Heart left ventricle (tissue), 16 donors: ENCODE measurements around the gene MET. TPM values are rescaled to one million over a fixed set of nuclear protein-coding genes. Genes with fewer than 3 reads are reported as not detected.

Source experiments
- ATAC-seq, 4 donors: fragments of 200-7000 bp; cut with Tn5 transposase; one replicate each; pipeline ENCODE4 v1.9.1; 2020 to 2022; ENCODE audit warnings: moderate library complexity in 4 of 4, mild to moderate bottlenecking in 3 of 4, moderate number of reproducible peaks in 1 of 4
- DNase-seq, 5 donors: peaks; one replicate each; pipeline ENCODE4 v3.0.0-alpha.2; 2020
- H3K27ac ChIP-seq, 12 donors: fragments of 200-600 bp; sonication (generic) in 4 of 12; one replicate each; pipeline versions ENCODE4 v1.5.0 to v1.8.0; 2016 to 2022; ENCODE audit warnings: mild to moderate bottlenecking in 2 of 12
- H3K27me3 ChIP-seq, 9 donors: fragments of 200-600 bp; sonication (generic) in 2 of 9; one replicate each; pipeline versions ENCODE4 v1.5.1 to v1.8.0; 2016 to 2022; ENCODE audit warnings: mild to moderate bottlenecking in 3 of 9
- H3K36me3 ChIP-seq, 9 donors: fragments of 200-600 bp; sonication (generic) in 2 of 9; one replicate each; pipeline versions ENCODE4 v1.5.0 to v1.8.0; 2018 to 2022; ENCODE audit warnings: mild to moderate bottlenecking in 2 of 9
- H3K4me1 ChIP-seq, 12 donors: fragments of 200-600 bp; sonication (generic) in 4 of 12; one replicate each; pipeline versions ENCODE4 v1.5.0 to v1.8.0; 2016 to 2022; ENCODE audit warnings: mild to moderate bottlenecking in 3 of 12
- H3K4me3 ChIP-seq, 12 donors: fragments of 200-600 bp; sonication (generic) in 4 of 12; one replicate each; pipeline versions ENCODE4 v1.5.0 to v1.8.0; 2017 to 2022; ENCODE audit warnings: mild to moderate bottlenecking in 9 of 12, moderate library complexity in 4 of 12
- H3K9me3 ChIP-seq, 12 donors: fragments of 200-600 bp; sonication (generic) in 4 of 12; one replicate each; pipeline versions ENCODE4 v1.5.0 to v1.8.0; 2016 to 2022; ENCODE audit warnings: mild to moderate bottlenecking in 1 of 12
- POLR2A ChIP-seq, 2 donors: fragments of 450-650 bp; IDR thresholded peaks; one replicate each; pipeline ENCODE4 v1.6.1; 2017; ENCODE audit warnings: antibody characterized with exemption in 2 of 2, mild to moderate bottlenecking in 2 of 2, moderate library complexity in 2 of 2
- WGBS, 4 donors: extraction: QIAGEN DNeasy Blood & Tissue Kit in 2 of 4; methylation state at CpG; one replicate each; pipeline versions ENCODE4 v1.1.5 to v1.1.7; 2013 to 2018; 5-methylcytosine and 5-hydroxymethylcytosine counted together
- intact Hi-C, 10 donors: fragments of 100-400 bp; cut with DNase I; formaldehyde crosslinking; loops; one replicate each; pipeline versions ENCODE4 v1.11.1 to v1.14.2; 2022
- polyA plus RNA-seq, 2 donors: library from polyadenylated mRNA; stranded (reverse); fragments of 200-250 nt; gene quantifications; one replicate each; pipeline ENCODE4 v1.2.3, GENCODE V29; 2013
- total RNA-seq, 9 donors: library from RNA; depleted of rRNA in 2 of 9; stranded (reverse); fragments of >200 nt in 2 of 9; fragmentation: NEBNext Ultra II Directional in 3 of 9; extraction: Animal tissue kit (Norgen Biotek cat#: 25700) in 3 of 9; gene quantifications; one replicate each; pipeline versions ENCODE4 v1.1.0 to v1.2.4, GENCODE V29; 2016 to 2023
- TF ChIP-seq, protein P1 (sequence below), 12 donors: fragments of 200-600 bp; sonication (generic) in 4 of 12; IDR thresholded peaks; one replicate each; pipeline versions ENCODE4 v1.5.0 to v1.8.0; 2018 to 2022; ENCODE audit warnings: antibody characterized with exemption in 12 of 12, mild to moderate bottlenecking in 5 of 12
- donor health status: ischemic (EF 13 %, LVEDD 7.1; RV severe dilation, severe dysfunction).
- donor health status: healthy with polysubstance abuse.
- donor health status: DM: no; HTN: yes; CAD: no.
- donor health status: DM: no; HTN: no; CAD: no.
- donor health status: ischemic (EF 25% LVEDD 6.9; RV normal size, moderate dysfunction).
- donor health status: ischemic (EF 25% LVEDD 5.7; RV mildly dilated, moderate dysfunction).
- donor health status: healthy.
- donor health status: DM: yes; HTN: yes; CAD: no.
- donor health status: ischemic (EF 35%, LVEDD 5.7; RV mildly dilated, moderate dysfunction).
- donor health status: nonischemic (EF 11% LVEDD 7.7; RV severe dilation, severe dysfunction).
- donor health status: DM: yes; HTN: yes; CAD: no.
- donor health status: PGD.
- donor health status: ischemic (EF 29% LVEDD 5.4; RV normal size, mild dysfunction).
- donor health status: nonischemic (EF 23%, LVEDD 6.1; RV moderate dilation, normal function).

The MET gene
- total and polyA plus RNA-seq, 11 donors, result 2.4 to 29.7 (median 14.3) TPM

DNA sequence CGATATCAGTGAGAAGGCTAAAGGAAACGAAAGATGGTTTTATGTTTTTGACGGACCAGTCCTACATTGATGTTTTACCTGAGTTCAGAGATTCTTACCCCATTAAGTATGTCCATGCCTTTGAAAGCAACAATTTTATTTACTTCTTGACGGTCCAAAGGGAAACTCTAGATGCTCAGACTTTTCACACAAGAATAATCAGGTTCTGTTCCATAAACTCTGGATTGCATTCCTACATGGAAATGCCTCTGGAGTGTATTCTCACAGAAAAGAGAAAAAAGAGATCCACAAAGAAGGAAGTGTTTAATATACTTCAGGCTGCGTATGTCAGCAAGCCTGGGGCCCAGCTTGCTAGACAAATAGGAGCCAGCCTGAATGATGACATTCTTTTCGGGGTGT is 27.7 kb downstream of the MET start:
- no peak for ATAC-seq
- no peak for TF ChIP-seq POLR2A (IDR thresholded peaks at IDR 0.05)
- TF ChIP-seq, protein P1, sequence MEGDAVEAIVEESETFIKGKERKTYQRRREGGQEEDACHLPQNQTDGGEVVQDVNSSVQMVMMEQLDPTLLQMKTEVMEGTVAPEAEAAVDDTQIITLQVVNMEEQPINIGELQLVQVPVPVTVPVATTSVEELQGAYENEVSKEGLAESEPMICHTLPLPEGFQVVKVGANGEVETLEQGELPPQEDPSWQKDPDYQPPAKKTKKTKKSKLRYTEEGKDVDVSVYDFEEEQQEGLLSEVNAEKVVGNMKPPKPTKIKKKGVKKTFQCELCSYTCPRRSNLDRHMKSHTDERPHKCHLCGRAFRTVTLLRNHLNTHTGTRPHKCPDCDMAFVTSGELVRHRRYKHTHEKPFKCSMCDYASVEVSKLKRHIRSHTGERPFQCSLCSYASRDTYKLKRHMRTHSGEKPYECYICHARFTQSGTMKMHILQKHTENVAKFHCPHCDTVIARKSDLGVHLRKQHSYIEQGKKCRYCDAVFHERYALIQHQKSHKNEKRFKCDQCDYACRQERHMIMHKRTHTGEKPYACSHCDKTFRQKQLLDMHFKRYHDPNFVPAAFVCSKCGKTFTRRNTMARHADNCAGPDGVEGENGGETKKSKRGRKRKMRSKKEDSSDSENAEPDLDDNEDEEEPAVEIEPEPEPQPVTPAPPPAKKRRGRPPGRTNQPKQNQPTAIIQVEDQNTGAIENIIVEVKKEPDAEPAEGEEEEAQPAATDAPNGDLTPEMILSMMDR (IDR thresholded peaks at IDR 0.05), result no peak

GRCh38 chr7:116702046-116702785 is 30.2 kb downstream of the MET start:
- no peaks in the 10 kb centered on the region for H3K27me3 ChIP-seq
- no peaks in the 10 kb centered on the region for H3K36me3 ChIP-seq
- ATAC-seq (no peak), DNase-seq (no peak)
- TF ChIP-seq, protein P1 (IDR thresholded peaks at IDR 0.05), result no peak
- no peak for TF ChIP-seq POLR2A (IDR thresholded peaks at IDR 0.05)
- H3K27ac ChIP-seq, result no peak overlapping the region
- intact Hi-C loops, result no loop called here
- no peaks in the 10 kb centered on the region for H3K9me3 ChIP-seq
- H3K4me3 ChIP-seq, result no peak overlapping the region
- peaks cover 0 to 29% (median 0%) of the 10 kb centered on the region in 12 donors for H3K4me1 ChIP-seq
- 74 to 83% (median 76%) methylated on average over 2 of the region's 2 CpGs for WGBS, 4 donors

More for the DNA sequence above, 27.7 kb downstream of the MET start:
- DNase-seq, result no peak
- intact Hi-C loops, result no loop called here
- H3K27ac ChIP-seq, result no peak overlapping the region
- no peaks in the 10 kb centered on the region for H3K36me3 ChIP-seq
- peaks cover 0 to 26% (median 1%) of the 10 kb centered on the region in 12 donors for H3K4me1 ChIP-seq
- no peak overlapping the region for H3K4me3 ChIP-seq
- H3K9me3 ChIP-seq, result no peaks in the 10 kb centered on the region
- no peaks in the 10 kb centered on the region for H3K27me3 ChIP-seq
- WGBS, 4 donors, result 91 to 97% (median 92%) methylated on average over 6 of the region's 6 CpGs

GRCh38 chr7:116704650-116705228 is 32.7 kb downstream of the MET start:
- Histone ChIP-seq H3K4me3 (no peak overlapping the region), H3K9me3 (no peaks in the 10 kb centered on the region), H3K36me3 (no peaks in the 10 kb centered on the region), H3K27ac (no peak overlapping the region), H3K4me1 (peaks cover 0 to 18% (median 1%) of the 10 kb centered on the region in 12 donors), H3K27me3 (no peaks in the 10 kb centered on the region)
- DNase-seq (no peak), ATAC-seq (no peak)
- intact Hi-C loops, result no loop called here
- 84 to 89% (median 85%) methylated on average over 2 of the region's 2 CpGs for WGBS, 4 donors
- TF ChIP-seq, protein P1 (IDR thresholded peaks at IDR 0.05), result no peak
- no peak for TF ChIP-seq POLR2A (IDR thresholded peaks at IDR 0.05)

GRCh38 chr7:116705419-116705818 is 33.4 kb downstream of the MET start:
- Histone ChIP-seq H3K27me3 (no peaks in the 10 kb centered on the region), H3K27ac (no peak overlapping the region), H3K9me3 (no peaks in the 10 kb centered on the region), H3K36me3 (no peaks in the 10 kb centered on the region), H3K4me3 (no peak overlapping the region), H3K4me1 (peaks cover 0 to 18% (median 1%) of the 10 kb centered on the region in 12 donors)
- ATAC-seq, result no peak
- no peak for DNase-seq
- no peak for TF ChIP-seq POLR2A (IDR thresholded peaks at IDR 0.05)
- TF ChIP-seq, protein P1 (IDR thresholded peaks at IDR 0.05), result no peak
- intact Hi-C loops, result no loop called here
